ENCODE data around the gene ACER1. TPM values are rescaled to one million over a fixed set of nuclear protein-coding genes. Genes with fewer than 3 reads are reported as not detected.

Gene ACER1
- total RNA-seq, 1 donor from 2014 or later: not detected

DNA sequence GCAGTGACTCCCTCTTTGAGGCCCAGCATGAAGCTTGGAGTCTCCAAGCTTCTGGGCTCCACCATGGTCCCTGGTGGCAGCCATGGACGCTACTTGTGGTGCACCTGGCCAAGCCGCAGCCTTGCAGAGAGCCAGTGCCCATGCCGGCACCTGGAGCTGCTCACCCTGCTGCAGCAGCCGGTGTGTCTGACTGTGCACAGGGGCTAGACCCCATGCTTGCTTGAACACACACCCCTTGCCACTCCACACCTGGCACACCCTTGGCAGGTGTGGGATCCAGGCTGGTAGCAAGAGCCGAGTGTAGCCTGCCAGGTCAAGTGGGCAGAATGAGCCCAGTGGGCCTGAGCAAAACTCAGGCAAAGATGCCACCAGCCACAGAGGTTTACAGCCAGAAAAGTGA lies 35.0 kb downstream of the ACER1 start:
- H3K27ac ChIP-seq (replicated peaks): no peak overlapping the region
- H3K36me3 ChIP-seq: no peaks in the 10 kb centered on the region
- no peaks in the 10 kb centered on the region for H3K4me1 ChIP-seq
- no peak for DNase-seq
- peaks cover 21% of the 10 kb centered on the region for H3K9me3 ChIP-seq (replicated peaks)
- TF ChIP-seq, protein P1, sequence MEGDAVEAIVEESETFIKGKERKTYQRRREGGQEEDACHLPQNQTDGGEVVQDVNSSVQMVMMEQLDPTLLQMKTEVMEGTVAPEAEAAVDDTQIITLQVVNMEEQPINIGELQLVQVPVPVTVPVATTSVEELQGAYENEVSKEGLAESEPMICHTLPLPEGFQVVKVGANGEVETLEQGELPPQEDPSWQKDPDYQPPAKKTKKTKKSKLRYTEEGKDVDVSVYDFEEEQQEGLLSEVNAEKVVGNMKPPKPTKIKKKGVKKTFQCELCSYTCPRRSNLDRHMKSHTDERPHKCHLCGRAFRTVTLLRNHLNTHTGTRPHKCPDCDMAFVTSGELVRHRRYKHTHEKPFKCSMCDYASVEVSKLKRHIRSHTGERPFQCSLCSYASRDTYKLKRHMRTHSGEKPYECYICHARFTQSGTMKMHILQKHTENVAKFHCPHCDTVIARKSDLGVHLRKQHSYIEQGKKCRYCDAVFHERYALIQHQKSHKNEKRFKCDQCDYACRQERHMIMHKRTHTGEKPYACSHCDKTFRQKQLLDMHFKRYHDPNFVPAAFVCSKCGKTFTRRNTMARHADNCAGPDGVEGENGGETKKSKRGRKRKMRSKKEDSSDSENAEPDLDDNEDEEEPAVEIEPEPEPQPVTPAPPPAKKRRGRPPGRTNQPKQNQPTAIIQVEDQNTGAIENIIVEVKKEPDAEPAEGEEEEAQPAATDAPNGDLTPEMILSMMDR (IDR thresholded peaks at IDR 0.05; ENCODE audit: borderline replicate concordance): no peak
- intact Hi-C loops (cut with micrococcal nuclease): no loop called here
- no peak overlapping the region for H3K4me3 ChIP-seq
- H3K27me3 ChIP-seq (ENCODE audit: low read depth): peaks cover 14% of the 10 kb centered on the region

DNA sequence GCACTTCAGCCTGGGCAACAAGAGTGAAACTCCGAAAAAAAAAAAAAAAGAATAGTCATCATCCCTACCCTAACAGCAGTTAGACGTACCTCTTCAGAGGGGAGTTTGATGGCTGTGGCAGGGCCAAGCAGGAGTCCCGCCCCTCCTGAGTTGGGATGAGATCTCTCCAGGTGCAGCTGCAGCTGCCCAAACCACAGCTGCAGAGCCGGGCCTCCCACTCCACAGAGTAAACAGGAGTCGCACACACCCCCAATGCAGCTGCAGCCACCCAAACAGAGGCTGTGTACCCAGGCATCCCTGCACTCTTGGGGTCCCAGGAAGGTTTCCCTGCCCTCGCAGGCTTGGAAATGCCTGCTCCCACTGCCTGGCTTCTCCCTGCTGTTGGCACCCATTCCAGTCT lies 36.2 kb downstream of the ACER1 start:
- H3K27me3 ChIP-seq (ENCODE audit: low read depth): peaks cover 8% of the 10 kb centered on the region
- TF ChIP-seq, protein P1 (IDR thresholded peaks at IDR 0.05; ENCODE audit: borderline replicate concordance): no peak
- H3K4me1 ChIP-seq: no peaks in the 10 kb centered on the region
- no peak overlapping the region for H3K27ac ChIP-seq (replicated peaks)
- H3K36me3 ChIP-seq: peaks cover 5% of the 10 kb centered on the region
- intact Hi-C loops (cut with micrococcal nuclease): no loop called here
- peaks cover 33% of the 10 kb centered on the region for H3K9me3 ChIP-seq (replicated peaks)
- no peak for DNase-seq
- H3K4me3 ChIP-seq: no peak overlapping the region

DNA sequence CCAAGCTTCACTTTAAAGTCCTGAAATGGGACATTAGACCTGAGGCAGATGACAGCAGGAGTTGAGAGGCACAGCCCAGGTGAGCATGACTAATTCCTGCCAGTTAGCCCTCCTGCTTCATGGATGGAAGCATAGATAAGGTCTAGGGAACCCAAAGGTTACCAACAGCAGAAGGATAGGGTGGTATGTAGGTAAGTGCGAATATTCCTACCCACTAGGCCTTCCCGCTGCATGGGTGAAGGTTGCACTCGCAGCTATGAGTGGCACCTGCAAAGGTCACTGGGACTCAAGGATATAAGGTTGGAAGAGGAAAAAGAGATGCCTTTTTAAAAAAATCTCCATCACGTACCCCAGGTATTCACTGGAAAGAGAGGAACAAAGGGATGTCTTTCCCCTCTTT lies 41.4 kb downstream of the ACER1 start:
- TF ChIP-seq, protein P1 (IDR thresholded peaks at IDR 0.05; ENCODE audit: borderline replicate concordance): no peak
- H3K4me3 ChIP-seq: no peak overlapping the region
- H3K4me1 ChIP-seq: no peaks in the 10 kb centered on the region
- DNase-seq: no peak
- peaks cover 81% of the 10 kb centered on the region for H3K9me3 ChIP-seq (replicated peaks)
- no peak overlapping the region for H3K27ac ChIP-seq (replicated peaks)
- peaks cover 4% of the 10 kb centered on the region for H3K27me3 ChIP-seq (ENCODE audit: low read depth)
- intact Hi-C loops (cut with micrococcal nuclease): no loop called here
- peaks cover 9% of the 10 kb centered on the region for H3K36me3 ChIP-seq

DNA sequence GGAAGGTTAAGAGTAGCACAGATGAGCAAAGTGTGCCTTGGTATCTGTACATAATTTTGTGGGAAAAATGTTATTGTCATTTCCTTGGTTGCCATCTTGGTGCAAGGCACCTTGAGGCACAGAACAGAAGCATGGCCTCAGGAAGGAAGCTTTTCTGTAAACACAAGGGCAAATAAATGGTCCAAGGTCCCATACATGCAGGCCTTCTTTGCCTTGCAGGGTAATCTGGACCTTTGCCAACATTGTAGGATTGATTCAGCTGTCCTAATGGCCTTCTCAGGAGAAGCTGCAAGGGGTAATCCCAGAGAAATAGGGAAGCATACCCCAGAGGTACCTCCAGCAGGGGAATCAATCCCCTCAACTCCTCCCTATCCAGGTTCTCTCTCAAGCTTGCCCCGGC lies 44.7 kb downstream of the ACER1 start:
- Histone ChIP-seq H3K27ac (replicated peaks) (no peak overlapping the region), H3K36me3 (peaks cover 14% of the 10 kb centered on the region), H3K9me3 (replicated peaks) (peaks cover 83% of the 10 kb centered on the region), H3K4me3 (no peak overlapping the region), H3K27me3 (ENCODE audit: low read depth) (no peaks in the 10 kb centered on the region), H3K4me1 (no peaks in the 10 kb centered on the region)
- no peak for DNase-seq
- TF ChIP-seq, protein P1 (IDR thresholded peaks at IDR 0.05; ENCODE audit: borderline replicate concordance): no peak
- intact Hi-C loops (cut with micrococcal nuclease): no loop called here

DNA sequence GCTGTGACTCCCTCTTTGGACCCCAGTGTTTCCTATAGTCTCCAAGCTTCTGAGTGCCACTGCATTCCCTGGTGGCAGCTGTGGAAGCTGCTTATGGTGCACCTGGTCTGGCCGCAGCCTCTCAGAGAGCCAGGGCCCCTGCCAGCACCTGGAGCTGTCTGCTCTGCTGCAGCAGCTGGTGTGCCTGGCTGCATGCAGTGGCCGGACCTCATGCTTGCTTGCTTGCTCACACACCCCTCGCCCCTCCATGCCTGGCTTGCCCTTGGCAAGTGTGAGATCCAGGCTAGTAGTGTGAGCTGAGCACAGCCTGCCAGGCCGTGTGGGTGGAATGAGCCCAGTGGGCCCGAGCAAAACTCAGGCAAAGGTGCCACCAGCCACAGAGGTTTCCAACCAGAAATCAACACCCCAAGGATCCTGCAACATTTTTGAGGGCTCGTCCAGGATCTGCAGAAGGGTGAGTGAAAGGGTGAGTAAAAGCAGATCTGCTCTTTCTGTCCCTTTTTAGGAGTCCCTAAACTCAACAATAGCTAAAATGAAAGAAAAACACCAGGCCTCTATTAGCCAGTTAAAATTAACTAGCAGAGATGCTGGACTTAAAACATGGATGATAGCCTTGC lies 46.0 kb downstream of the ACER1 start:
- Histone ChIP-seq H3K27me3 (ENCODE audit: low read depth) (no peaks in the 10 kb centered on the region), H3K4me1 (no peaks in the 10 kb centered on the region), H3K4me3 (no peak overlapping the region), H3K36me3 (peaks cover 9% of the 10 kb centered on the region), H3K9me3 (replicated peaks) (peaks cover 70% of the 10 kb centered on the region), H3K27ac (replicated peaks) (no peak overlapping the region)
- intact Hi-C loops (cut with micrococcal nuclease): no loop called here
- TF ChIP-seq, protein P1 (IDR thresholded peaks at IDR 0.05; ENCODE audit: borderline replicate concordance): no peak
- DNase-seq: no peak

Data from left ventricle myocardium inferior (tissue), 1 donor.